HepG2 (cell line): ENCODE measurements around the gene SLTM. TPM values are rescaled to one million over a fixed set of nuclear protein-coding genes. Genes with fewer than 3 reads are reported as not detected.

Source experiments
- ATAC-seq: fragments of 200-7000 bp; cut with Tn5 transposase; 3 replicates; pipeline ENCODE4 v1.9.1; 2020; ENCODE audit warnings: mild to moderate bottlenecking, moderate library complexity
- BruUV-seq: library from RNA; stranded (reverse); fragments of 400-500 nt; replicated peaks from 2 replicates; lab custom pipeline; 2021; lab: Mats Ljungman, UMichigan
- CTCF ChIA-PET: fragments of 300-600 bp; formaldehyde crosslinking; extraction: SDS; loops from one replicate; lab custom pipeline; 2021; ENCODE audit warnings: low total read pairs, inconsistent platforms, low intra/inter-chr PET ratio; lab: Yijun Ruan, JAX
- POLR2A ChIA-PET: fragments of 350-600 bp; sonication (Branson Sonifier 250); formaldehyde crosslinking; loops from one replicate; lab custom pipeline; 2020; ENCODE audit warnings: antibody characterized with exemption, inconsistent platforms; lab: Yijun Ruan, JAX
- DNase-seq: peaks from one replicate; pipeline ENCODE4 v3.0.0-alpha.2; 2015; ENCODE audit warnings: low spot score
- FAIRE-seq: peaks from 3 replicates; lab custom pipeline; 2011; peaks lifted over from hg19 to GRCh38; lab: Jason Lieb, UNC
- H2AFZ ChIP-seq: one replicate; pipeline ENCODE4 v1.6.1; 2011; ENCODE audit warnings: low read length, inconsistent platforms
- H3K27ac ChIP-seq: fragments of 300-600 bp; 3 replicates; pipeline ENCODE4 v1.8.0; 2011; ENCODE audit warnings: mixed run types, mild to moderate bottlenecking, mixed read lengths, low read length, inconsistent platforms; ENCODE audit not compliant: insufficient read depth; ENCODE audit errors: extremely low read length
- H3K27me3 ChIP-seq, 2 experiments: fragments of 200-600 bp in 1 of 2; 2 replicates in 1 of 2; 3 replicates in 1 of 2; pipeline versions ENCODE4 v1.6.0 to v1.8.0; 2011; ENCODE audit warnings: low read length in 2 of 2, mild to moderate bottlenecking in 2 of 2, moderate library complexity in 2 of 2, inconsistent platforms in 1 of 2; ENCODE audit not compliant: insufficient read depth in 2 of 2, control insufficient read depth in 1 of 2
- H3K36me3 ChIP-seq, 2 experiments: fragments of 200-600 bp in 1 of 2; replicated peaks in 1 of 2; 2 replicates in 1 of 2; 3 replicates in 1 of 2; pipeline versions ENCODE4 v1.5.1 to v1.8.0; 2011; ENCODE audit warnings: low read length in 2 of 2, inconsistent platforms in 1 of 2; ENCODE audit not compliant: insufficient read depth in 2 of 2, control insufficient read depth in 1 of 2
- H3K4me1 ChIP-seq: 2 replicates; pipeline ENCODE4 v1.5.1; 2012; ENCODE audit warnings: low read length, inconsistent platforms; ENCODE audit not compliant: insufficient read depth
- H3K4me2 ChIP-seq: 2 replicates; pipeline ENCODE4 v1.6.0; 2011; ENCODE audit warnings: low read depth, low read length, inconsistent platforms
- H3K4me3 ChIP-seq, 3 experiments: fragments of 200-600 bp in 1 of 3; sonication (generic), shearing (Covaris generic) in 1 of 3; replicated peaks in 1 of 3; 2 replicates each; pipeline ENCODE4 v1.5.1; 2011 to 2016; ENCODE audit warnings: low read length in 3 of 3, inconsistent platforms in 2 of 3, low read depth in 2 of 3, mild to moderate bottlenecking in 2 of 3, control low read depth in 1 of 3, mixed read lengths in 1 of 3; ENCODE audit not compliant: insufficient read depth in 1 of 3
- H3K79me2 ChIP-seq: one replicate; pipeline ENCODE4 v1.6.1; 2011; ENCODE audit warnings: low read length, inconsistent platforms; ENCODE audit not compliant: insufficient read depth
- H3K9ac ChIP-seq: 2 replicates; pipeline ENCODE4 v1.6.0; 2011; ENCODE audit warnings: mild to moderate bottlenecking, low read depth, low read length, inconsistent platforms; ENCODE audit not compliant: insufficient read depth
- H3K9me3 ChIP-seq: 2 replicates; pipeline ENCODE4 v1.5.1; 2012; ENCODE audit warnings: mild to moderate bottlenecking, low read length
- H4K20me1 ChIP-seq: 2 replicates; pipeline ENCODE4 v1.6.0; 2011; ENCODE audit warnings: inconsistent platforms, mild to moderate bottlenecking, low read length, moderate library complexity; ENCODE audit not compliant: insufficient read depth
- EP300 ChIP-seq, 3 experiments: sonication (generic) in 1 of 3; formaldehyde crosslinking in 1 of 3; IDR thresholded peaks; 2 replicates each; pipeline versions ENCODE4 v1.5.1 to v1.6.1; 2011 to 2020; ENCODE audit warnings: low read depth in 2 of 3, low read length in 2 of 3, borderline replicate concordance in 1 of 3, improper control_type of control experiment in 1 of 3, mild to moderate bottlenecking in 1 of 3, missing genetic modification reagents in 1 of 3, moderate library complexity in 1 of 3
- FLYWCH1 ChIP-seq: sonication (generic); formaldehyde crosslinking; IDR thresholded peaks from 2 replicates; pipeline ENCODE4 v1.8.1; 2023; ENCODE audit warnings: mild to moderate bottlenecking, missing genetic modification reagents
- REXO4 ChIP-seq: sonication (generic); formaldehyde crosslinking; IDR thresholded peaks from 2 replicates; pipeline ENCODE4 v1.8.0; 2022; ENCODE audit warnings: missing genetic modification reagents, mild to moderate bottlenecking, borderline replicate concordance
- SIX4 ChIP-seq: sonication (generic); formaldehyde crosslinking; IDR thresholded peaks from 2 replicates; pipeline ENCODE4 v1.4.0; 2020; ENCODE audit warnings: missing genetic modification reagents
- SMAD9 ChIP-seq: sonication (generic); formaldehyde crosslinking; IDR thresholded peaks from 2 replicates; pipeline ENCODE4 v1.5.1; 2020; ENCODE audit warnings: mild to moderate bottlenecking, missing genetic modification reagents
- XBP1 ChIP-seq: sonication (generic); formaldehyde crosslinking; IDR thresholded peaks from 2 replicates; pipeline ENCODE4 v1.5.0; 2020; ENCODE audit warnings: missing genetic modification reagents
- ZNF136 ChIP-seq: sonication (generic); formaldehyde crosslinking; IDR thresholded peaks from 2 replicates; pipeline ENCODE4 v1.8.1; 2022; ENCODE audit warnings: low read depth, mild to moderate bottlenecking, moderate library complexity, missing genetic modification reagents
- in situ Hi-C: cut with HindIII; loops from 2 replicates; pipeline ENCODE4 v1.10.0; 2017; ENCODE audit warnings: low pct_unique_long_range_greater_than_20kb; ENCODE audit not compliant: extremely low pct_ligation_motif_present
- intact Hi-C: fragments of 100-400 bp; cut with micrococcal nuclease; formaldehyde crosslinking; loops from one replicate; pipeline ENCODE4 v1.10.0; 2022; ENCODE audit not compliant: unreplicated experiment
- polyA plus RNA-seq, 8 experiments: library from polyadenylated mRNA; depleted of rRNA in 3 of 8; stranded (reverse) in 7 of 8; unstranded in 1 of 8; fragments of >200 nt; fragmentation: Illumina TruSeq in 4 of 8; extraction: Trizol in 4 of 8; gene quantifications; 2 replicates each; pipeline versions ENCODE4 v1.2.1 to v1.2.3, GENCODE V29; 2011 to 2016; ENCODE audit warnings: low read depth in 4 of 8, missing spikeins in 1 of 8, mixed read lengths in 1 of 8; ENCODE audit not compliant: insufficient read depth in 1 of 8
- total RNA-seq, 5 experiments: library from RNA; depleted of rRNA; stranded (reverse); fragments of >200 nt; fragmentation: Illumina TruSeq; extraction: Trizol; gene quantifications; 2 replicates each; pipeline ENCODE4 v1.2.3, GENCODE V29; 2016; ENCODE audit warnings: low read depth in 1 of 5
- TF ChIP-seq, protein P1 (sequence below): sonication (generic); formaldehyde crosslinking; IDR thresholded peaks from 2 replicates; pipeline ENCODE4 v1.4.0; 2020; ENCODE audit warnings: missing genetic modification reagents, borderline replicate concordance
- TF ChIP-seq, protein P2 (sequence below): sonication (generic); formaldehyde crosslinking; IDR thresholded peaks from 2 replicates; pipeline ENCODE4 v1.5.1; 2020; ENCODE audit warnings: missing genetic modification reagents, mild to moderate bottlenecking, borderline replicate concordance
- TF ChIP-seq, protein P3 (sequence below): sonication (generic); formaldehyde crosslinking; conservative IDR thresholded peaks from 2 replicates; pipeline ENCODE4 v1.8.1; 2023; ENCODE audit warnings: missing genetic modification reagents
- TF ChIP-seq, protein P4 (sequence below): sonication (generic); formaldehyde crosslinking; IDR thresholded peaks from 2 replicates; pipeline ENCODE4 v1.4.0; 2020; ENCODE audit warnings: missing genetic modification reagents
- TF ChIP-seq, protein P5 (sequence below): IDR thresholded peaks from 2 replicates; pipeline ENCODE4 v1.6.1; 2016

SLTM gene
- total and polyA plus RNA-seq, 2 of the 13 experiments (the other 11 are each of a cell fraction or from before 2014, with no cell fraction given) = 22.0 to 64.2 TPM

DNA sequence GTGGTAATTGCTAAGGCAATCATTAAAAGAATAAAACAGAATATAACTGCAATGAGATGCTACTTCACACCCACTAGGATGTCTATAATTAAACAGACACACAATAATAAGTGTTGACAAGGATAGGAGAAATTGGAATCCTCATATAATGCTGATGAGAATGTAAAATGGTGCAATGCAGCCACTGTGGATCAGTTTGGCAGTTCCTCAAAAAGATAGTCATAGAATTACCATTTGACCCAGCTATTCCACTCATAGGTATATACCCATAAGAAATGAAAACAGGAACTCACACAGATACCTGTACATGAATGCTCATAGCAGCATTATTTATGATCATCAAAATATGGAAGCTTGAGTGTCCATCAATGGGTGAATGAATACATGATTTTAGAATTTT is 44.4 kb upstream of the SLTM start:
- Histone ChIP-seq H3K27ac (no peak overlapping the region), H3K4me3 (no peak overlapping the region), H3K9ac (no peak overlapping the region), H3K4me2 (no peak overlapping the region), H2AFZ (no peak overlapping the region), H3K79me2 (no peaks in the 10 kb centered on the region), H3K27me3 (no peaks in the 10 kb centered on the region), H4K20me1 (no peaks in the 10 kb centered on the region), H3K4me1 (peaks cover 8% of the 10 kb centered on the region), H3K9me3 (no peaks in the 10 kb centered on the region), H3K36me3 (no peaks in the 10 kb centered on the region)
- ChIA-PET CTCF (no interaction called here), POLR2A (no interaction called here)
- no TSS peak for BruUV-seq
- no peak for DNase-seq
- no peak for FAIRE-seq
- ATAC-seq = no peak
- intact Hi-C loops (no loop called here), in situ Hi-C loops (no loop called here)
- TF ChIP-seq SMAD9 (no peak), ZNF136 (CRISPR knock-in tag) (no peak), FLYWCH1 (CRISPR knock-in tag) (no peak), XBP1 (no peak), SIX4 (CRISPR knock-in tag) (no peak), REXO4 (no peak), EP300 (IDR thresholded peaks at IDR 0.05; ENCODE audit: low read depth in 2 of 2, low read length in 2 of 2) (no peak), EP300 (CRISPR knock-in tag; IDR thresholded peaks at IDR 0.05; ENCODE audit: borderline replicate concordance) (no peak)
- TF ChIP-seq, protein P1, sequence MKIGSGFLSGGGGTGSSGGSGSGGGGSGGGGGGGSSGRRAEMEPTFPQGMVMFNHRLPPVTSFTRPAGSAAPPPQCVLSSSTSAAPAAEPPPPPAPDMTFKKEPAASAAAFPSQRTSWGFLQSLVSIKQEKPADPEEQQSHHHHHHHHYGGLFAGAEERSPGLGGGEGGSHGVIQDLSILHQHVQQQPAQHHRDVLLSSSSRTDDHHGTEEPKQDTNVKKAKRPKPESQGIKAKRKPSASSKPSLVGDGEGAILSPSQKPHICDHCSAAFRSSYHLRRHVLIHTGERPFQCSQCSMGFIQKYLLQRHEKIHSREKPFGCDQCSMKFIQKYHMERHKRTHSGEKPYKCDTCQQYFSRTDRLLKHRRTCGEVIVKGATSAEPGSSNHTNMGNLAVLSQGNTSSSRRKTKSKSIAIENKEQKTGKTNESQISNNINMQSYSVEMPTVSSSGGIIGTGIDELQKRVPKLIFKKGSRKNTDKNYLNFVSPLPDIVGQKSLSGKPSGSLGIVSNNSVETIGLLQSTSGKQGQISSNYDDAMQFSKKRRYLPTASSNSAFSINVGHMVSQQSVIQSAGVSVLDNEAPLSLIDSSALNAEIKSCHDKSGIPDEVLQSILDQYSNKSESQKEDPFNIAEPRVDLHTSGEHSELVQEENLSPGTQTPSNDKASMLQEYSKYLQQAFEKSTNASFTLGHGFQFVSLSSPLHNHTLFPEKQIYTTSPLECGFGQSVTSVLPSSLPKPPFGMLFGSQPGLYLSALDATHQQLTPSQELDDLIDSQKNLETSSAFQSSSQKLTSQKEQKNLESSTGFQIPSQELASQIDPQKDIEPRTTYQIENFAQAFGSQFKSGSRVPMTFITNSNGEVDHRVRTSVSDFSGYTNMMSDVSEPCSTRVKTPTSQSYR (CRISPR knock-in tag) = no peak
- TF ChIP-seq, protein P2, sequence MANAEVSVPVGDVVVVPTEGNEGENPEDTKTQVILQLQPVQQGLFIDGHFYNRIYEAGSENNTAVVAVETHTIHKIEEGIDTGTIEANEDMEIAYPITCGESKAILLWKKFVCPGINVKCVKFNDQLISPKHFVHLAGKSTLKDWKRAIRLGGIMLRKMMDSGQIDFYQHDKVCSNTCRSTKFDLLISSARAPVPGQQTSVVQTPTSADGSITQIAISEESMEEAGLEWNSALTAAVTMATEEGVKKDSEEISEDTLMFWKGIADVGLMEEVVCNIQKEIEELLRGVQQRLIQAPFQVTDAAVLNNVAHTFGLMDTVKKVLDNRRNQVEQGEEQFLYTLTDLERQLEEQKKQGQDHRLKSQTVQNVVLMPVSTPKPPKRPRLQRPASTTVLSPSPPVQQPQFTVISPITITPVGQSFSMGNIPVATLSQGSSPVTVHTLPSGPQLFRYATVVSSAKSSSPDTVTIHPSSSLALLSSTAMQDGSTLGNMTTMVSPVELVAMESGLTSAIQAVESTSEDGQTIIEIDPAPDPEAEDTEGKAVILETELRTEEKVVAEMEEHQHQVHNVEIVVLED = no peak
- TF ChIP-seq, protein P3, sequence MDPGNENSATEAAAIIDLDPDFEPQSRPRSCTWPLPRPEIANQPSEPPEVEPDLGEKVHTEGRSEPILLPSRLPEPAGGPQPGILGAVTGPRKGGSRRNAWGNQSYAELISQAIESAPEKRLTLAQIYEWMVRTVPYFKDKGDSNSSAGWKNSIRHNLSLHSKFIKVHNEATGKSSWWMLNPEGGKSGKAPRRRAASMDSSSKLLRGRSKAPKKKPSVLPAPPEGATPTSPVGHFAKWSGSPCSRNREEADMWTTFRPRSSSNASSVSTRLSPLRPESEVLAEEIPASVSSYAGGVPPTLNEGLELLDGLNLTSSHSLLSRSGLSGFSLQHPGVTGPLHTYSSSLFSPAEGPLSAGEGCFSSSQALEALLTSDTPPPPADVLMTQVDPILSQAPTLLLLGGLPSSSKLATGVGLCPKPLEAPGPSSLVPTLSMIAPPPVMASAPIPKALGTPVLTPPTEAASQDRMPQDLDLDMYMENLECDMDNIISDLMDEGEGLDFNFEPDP (CRISPR knock-in tag) = no peak
- TF ChIP-seq, protein P4, sequence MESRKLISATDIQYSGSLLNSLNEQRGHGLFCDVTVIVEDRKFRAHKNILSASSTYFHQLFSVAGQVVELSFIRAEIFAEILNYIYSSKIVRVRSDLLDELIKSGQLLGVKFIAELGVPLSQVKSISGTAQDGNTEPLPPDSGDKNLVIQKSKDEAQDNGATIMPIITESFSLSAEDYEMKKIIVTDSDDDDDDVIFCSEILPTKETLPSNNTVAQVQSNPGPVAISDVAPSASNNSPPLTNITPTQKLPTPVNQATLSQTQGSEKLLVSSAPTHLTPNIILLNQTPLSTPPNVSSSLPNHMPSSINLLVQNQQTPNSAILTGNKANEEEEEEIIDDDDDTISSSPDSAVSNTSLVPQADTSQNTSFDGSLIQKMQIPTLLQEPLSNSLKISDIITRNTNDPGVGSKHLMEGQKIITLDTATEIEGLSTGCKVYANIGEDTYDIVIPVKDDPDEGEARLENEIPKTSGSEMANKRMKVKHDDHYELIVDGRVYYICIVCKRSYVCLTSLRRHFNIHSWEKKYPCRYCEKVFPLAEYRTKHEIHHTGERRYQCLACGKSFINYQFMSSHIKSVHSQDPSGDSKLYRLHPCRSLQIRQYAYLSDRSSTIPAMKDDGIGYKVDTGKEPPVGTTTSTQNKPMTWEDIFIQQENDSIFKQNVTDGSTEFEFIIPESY (CRISPR knock-in tag) = no peak
- TF ChIP-seq, protein P5, sequence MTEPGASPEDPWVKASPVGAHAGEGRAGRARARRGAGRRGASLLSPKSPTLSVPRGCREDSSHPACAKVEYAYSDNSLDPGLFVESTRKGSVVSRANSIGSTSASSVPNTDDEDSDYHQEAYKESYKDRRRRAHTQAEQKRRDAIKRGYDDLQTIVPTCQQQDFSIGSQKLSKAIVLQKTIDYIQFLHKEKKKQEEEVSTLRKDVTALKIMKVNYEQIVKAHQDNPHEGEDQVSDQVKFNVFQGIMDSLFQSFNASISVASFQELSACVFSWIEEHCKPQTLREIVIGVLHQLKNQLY (CRISPR knock-in tag) = no peak
